Activated CD8-positive, alpha-beta memory T cell treated with anti-CD3 and anti-CD28 coated beads for 48 hours (primary cell): ENCODE results near the gene ECHS1.
A peak's percentile ranks its signal among the peaks of the same experiment; 100 is the strongest.

Source experiments
- DNase-seq, 3 experiments: peaks; one replicate each; pipeline ENCODE4 v3.0.0-alpha.2; 2020; ENCODE audit warnings: low read depth in 2 of 3, low spot score in 2 of 3

The ECHS1 gene

DNA sequence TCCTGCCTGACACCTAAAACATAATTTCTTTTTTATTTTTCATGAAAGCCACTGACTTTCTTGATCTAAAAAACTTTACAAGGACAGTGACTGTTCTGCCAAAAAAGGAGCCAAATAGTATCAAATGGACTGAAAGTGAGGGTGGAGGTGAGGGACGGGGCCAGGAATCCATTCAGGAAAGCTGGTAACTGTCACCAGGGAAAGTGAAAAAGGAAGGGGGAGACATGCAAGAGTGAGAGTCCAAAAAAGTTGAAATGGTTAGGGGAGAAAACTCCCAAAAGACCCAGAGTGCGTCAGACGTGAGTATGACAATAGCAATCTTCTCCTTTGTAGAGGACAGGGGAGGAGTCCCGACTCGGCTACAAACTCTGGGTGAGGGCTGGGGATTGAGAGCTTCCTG lies 28.9 kb downstream of the ECHS1 start:
- no peak for DNase-seq

DNA sequence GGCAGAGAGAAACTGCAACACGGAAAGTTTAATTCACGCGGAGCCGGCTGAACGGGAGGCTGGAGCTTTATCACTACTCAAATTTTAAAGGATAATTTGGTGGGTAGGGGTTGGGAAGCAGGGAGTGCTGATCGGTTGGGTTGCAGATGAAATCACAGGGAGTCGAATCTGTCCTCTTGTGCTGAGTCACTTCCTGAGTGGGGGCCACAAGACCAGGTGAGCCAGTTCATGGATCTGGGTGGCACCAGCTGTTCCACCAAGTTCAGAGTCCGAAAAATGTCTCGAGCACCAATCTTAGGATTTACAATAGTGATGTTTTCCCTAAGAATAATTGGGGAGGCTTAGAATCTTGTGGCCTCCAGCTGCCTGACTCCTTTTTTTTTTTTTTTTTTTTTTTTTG lies 29.6 kb downstream of the ECHS1 start:
- no peak for DNase-seq

- no peak for DNase-seq
Measured at GRCh38 chr10:133342942-133343341, 30.2 kb downstream of the ECHS1 start.

- no peak for DNase-seq
Measured at GRCh38 chr10:133341983-133342382, 31.2 kb downstream of the ECHS1 start.

DNA sequence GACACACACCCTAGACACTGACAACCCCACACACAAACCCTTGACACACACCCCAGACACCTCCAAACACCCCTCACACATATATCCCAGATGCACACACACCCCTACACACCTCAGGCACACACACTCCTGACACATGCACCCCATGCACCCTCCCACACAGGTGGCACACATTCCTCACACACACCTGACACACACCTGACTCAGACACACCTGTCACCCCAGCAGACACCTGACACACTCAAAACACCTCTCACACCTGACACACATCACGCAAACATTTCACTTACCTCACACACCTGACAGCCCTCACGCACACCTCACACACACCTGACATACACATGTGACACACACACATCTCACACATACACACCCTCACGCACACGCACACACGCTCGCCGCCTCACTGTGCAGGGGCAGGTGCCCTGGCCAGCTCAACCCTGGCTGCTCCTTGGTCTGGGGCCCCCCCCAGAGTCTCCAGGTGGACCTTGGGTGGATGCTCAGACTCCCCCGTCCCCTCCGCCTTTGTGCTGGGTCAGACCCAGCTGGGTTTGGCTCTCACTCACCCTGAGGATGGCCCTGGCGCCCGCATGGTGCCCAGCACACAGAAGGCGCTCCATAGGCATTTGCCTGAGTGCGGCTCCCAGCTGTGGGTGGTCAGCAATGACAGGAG lies 33.3 kb downstream of the ECHS1 start:
- no peak for DNase-seq

GRCh38 chr10:133338080-133339071 lies 34.8 kb downstream of the ECHS1 start:
- no peak for DNase-seq

- no peak for DNase-seq
Measured at GRCh38 chr10:133337370-133337725, 35.8 kb downstream of the ECHS1 start.

DNA sequence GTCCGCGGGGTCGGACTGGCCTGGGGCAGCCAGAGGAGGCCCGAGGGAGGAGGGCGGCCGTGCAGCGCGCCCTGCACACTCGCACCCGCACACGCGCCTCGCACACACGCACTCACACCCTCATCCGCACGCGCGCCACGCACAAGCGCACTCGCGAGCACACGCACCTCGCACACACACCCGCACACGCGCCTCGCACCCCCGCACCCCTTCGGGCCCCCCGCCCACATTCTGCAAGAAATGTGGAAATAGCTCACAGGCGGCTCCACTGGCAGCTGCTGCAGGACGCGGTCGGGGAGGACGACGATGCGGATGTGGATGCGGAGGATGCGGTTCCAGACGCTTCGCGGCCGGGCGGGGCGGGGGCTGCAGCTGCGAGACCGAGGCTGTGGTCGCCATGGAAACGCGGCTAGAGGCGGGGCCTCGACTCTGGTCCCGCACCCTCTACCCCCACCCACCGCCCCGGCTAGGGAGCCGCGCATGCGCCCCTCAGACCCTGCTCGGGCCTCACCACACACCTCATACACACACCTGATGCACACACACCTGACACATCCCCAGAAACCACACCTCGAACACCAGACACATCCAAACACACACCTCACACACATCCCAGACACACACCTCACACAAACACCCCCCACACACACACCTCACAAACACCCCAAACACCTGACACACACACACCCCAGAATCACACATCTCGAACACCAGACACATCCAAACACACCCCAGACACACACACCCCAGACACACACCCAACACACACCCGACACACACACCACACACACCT lies 36.4 kb downstream of the ECHS1 start, which contains the start of gene CALY:
Gene CALY (minus strand): TSS at position 320 of the 793 bp plus-strand sequence. CDS start 7,907 bp downstream, outside the sequence.
- no peak for DNase-seq

- DNase-seq, result no peak
Measured at GRCh38 chr10:133336118-133336576, 37.0 kb downstream of the ECHS1 start.

- DNase-seq, result peak in 1 of 3 experiments; percentile 52
Measured at GRCh38 chr10:133335246-133336117, 37.7 kb downstream of the ECHS1 start.

DNA sequence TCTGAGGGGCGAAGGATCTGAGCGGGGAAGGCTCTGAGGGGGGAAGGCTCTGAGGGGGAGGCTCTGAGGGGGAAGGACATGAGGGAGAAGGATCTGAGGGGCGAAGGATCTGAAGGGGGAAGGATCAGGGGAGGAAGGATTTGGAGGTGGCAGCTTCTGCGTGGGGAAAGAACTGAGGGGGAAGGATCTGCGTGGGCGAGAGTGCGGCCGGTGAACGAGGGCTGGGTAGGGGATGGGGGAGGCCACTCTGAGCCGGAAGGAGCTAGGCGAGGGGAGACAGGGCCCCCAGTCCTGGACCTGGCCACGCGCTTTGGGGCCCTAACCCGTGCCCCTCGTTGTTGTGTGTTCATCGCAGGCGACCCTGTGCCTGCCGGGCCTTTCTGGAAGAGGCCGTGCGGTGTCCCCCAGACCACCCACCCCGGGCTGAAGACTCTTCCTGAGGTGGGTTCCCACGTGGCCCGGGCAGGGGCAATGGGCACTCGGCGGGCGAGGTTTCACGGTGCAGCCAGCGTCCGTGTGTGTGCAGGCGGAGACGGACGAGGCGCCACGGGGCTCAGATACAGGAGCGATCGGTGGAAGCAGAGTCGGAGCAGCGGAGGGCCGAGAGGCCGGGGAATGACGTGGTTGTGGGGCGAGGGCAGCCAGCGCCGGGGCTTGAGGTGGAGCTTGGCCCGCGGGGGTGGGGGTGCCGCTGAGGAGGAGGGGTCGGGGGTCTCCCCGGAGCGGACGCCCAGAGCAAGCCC lies 38.5 kb downstream of the ECHS1 start:
- DNase-seq, result no peak

- DNase-seq, result no peak
Measured at GRCh38 chr10:133332936-133333699, 40.0 kb downstream of the ECHS1 start.

DNA sequence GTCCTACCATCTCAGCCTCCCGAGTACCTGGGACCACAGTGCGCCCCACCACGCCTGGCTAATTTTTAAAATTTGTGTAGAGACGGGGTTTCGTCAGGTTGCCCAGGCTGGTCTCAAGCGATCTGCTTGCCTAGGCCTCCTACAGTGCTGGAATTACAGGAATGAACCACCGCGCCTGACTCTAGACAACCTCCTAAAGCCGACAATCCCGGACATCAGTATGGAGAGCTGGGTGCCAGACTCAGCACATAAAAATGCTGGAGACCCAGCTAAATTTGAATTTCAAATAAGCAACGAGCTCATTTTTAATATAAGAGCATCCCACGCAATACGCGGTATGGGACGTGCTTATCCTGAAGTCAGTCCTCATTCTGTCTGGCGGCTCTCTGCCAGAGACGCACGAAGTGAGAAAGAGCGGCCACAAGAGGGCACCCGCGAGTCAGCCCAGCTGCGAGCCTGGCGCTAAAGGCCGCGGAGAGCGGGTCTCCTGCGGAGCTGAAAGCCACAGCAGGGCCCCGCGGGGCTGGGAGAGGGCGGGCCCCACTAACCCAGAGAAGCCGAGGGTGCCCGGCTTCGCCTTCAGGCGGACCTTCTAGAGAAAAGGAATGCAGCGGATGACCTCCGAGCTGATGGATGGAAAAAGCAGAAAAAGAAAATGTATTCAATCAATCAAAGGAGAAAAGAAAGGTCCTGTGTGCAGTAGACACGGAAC lies 43.5 kb downstream of the ECHS1 start:
- peak; percentile 62 to 89 (median 80) for DNase-seq

GRCh38 chr10:133328358-133329343 lies 44.5 kb downstream of the ECHS1 start:
- no peak for DNase-seq

- no peak for DNase-seq
Measured at GRCh38 chr10:133327651-133328357, 45.4 kb downstream of the ECHS1 start.
